ENCODE measurements around the gene BEST1. TPM values are rescaled to one million over a fixed set of nuclear protein-coding genes. Genes with fewer than 3 reads are reported as not detected.
"Not testable (repeated sequence)": the region's sequence is repeated elsewhere in the genome, so short reads cannot be mapped to it uniquely, and the experiment has no call there.

Gene BEST1
- total RNA-seq, 1 donor from 2014 or later: 1.6 TPM

DNA sequence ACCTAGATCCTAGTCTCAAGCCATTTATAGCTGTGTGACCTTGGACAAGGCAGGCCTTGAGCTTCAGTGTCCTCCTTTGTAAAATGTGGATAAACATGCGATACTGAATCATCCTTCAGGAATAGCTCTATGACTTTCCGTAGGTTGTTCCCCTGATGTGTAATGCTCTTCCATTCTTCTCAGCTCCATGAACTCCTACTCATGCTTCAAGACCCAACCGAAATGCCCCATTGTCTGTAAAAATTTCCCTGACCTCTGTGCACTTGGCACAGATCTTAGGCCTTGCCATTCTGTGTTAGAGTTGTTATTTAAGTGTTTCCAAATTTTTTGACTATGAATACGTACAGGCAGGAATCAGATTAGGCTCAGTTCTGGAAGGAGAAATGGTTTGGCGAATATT is 3.3 kb upstream of the BEST1 start:
- DNase-seq (ENCODE audit: low spot score in 2 of 2): no peak

GRCh38 chr11:61947486-61948210 is 2.5 kb upstream of the BEST1 start:
- DNase-seq (ENCODE audit: low spot score in 2 of 2) (peak; percentile 67 to 81), FAIRE-seq (no peak)

More for the DNA sequence above, 3.3 kb upstream of the BEST1 start:
- no peak for FAIRE-seq

DNA sequence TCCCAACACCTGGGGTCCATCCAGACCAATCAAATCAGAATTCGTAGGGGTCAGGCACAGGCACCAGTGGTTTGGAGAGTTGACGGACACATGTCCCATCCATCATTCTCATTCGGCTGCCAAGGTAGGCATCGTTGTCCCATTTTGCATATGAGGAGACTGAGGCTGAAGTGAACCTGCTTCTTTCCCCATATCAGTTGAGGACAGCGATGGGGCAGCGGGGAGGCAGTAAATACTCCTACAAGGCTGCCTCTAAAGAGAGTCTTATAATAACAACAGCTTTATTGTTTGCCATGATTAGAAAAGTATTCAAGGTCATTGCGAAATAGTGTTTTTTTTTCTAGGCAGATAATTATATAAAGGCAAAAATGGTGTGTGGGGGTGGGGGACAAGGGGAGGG is 1.6 kb upstream of the BEST1 start:
- DNase-seq (ENCODE audit: low spot score in 2 of 2): no peak
- no peak for FAIRE-seq

GRCh38 chr11:61949169-61950034 is 749 bp upstream of the BEST1 start:
- FAIRE-seq (peak; percentile 19), DNase-seq (ENCODE audit: low spot score in 2 of 2) (peak; percentile 84 to 85)

- FAIRE-seq (no peak), DNase-seq (ENCODE audit: low spot score in 2 of 2) (no peak)
Observed at GRCh38 chr11:61951484-61952135, 1.5 kb downstream of the BEST1 start.

GRCh38 chr11:61952882-61953281 is 2.7 kb downstream of the BEST1 start:
- FAIRE-seq (no peak), DNase-seq (ENCODE audit: low spot score in 2 of 2) (no peak)

DNA sequence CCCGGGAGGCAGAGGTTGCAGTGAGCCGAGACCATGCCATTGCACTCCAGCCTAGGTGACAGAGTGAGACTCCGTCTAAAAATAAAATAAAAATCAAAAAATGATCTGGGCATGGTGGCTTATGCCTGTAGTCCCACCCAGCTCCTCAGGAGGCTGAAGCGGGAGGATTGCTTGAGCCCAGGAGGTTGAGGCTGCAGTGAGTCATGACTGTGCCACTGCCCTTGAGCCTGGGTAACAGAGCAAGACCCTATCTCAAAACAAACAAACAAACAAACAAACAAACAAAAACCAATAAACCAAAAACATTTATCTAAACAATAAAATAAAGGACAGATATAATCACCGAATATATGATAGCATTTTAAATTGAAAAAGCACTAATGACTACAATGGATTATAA is 3.5 kb downstream of the BEST1 start:
- FAIRE-seq; DNase-seq (ENCODE audit: low spot score in 2 of 2): not testable (repeated sequence)

DNA sequence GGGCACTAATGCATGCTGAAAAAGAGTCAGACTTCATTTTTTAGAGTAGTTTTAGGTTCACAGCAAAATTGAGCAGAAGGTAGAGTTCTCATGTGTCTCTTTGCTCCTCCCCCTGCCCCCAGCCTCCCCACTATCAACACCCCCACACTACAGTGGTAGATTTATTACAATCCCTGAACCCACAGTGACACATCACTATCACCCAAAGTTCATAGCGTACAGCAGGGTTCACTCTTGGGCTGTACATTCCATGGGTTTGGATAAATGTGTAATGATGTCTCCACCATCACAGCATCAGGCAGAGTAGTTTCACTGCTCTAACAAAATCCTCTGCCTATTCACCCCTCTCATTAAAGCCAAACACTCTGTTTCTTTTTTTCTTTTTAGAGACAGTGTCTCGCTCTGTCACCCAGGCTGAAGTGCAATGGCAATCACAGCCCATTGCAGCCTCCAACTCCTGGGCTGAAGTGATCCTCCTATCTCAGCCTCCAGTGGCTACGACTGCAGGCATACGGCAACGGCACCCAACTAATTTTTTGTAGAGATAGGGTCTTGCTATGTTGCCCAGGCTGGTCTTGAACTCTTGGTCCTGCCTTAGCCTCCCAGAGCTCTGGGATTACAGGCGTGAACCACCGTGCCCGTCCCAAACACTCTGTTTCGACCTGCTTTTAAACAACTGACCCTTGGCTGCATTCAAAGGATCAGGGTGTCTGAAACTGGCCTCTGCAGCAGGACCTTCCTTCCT is 4.1 kb downstream of the BEST1 start:
- FAIRE-seq (no peak), DNase-seq (ENCODE audit: low spot score in 2 of 2) (no peak)

DNA sequence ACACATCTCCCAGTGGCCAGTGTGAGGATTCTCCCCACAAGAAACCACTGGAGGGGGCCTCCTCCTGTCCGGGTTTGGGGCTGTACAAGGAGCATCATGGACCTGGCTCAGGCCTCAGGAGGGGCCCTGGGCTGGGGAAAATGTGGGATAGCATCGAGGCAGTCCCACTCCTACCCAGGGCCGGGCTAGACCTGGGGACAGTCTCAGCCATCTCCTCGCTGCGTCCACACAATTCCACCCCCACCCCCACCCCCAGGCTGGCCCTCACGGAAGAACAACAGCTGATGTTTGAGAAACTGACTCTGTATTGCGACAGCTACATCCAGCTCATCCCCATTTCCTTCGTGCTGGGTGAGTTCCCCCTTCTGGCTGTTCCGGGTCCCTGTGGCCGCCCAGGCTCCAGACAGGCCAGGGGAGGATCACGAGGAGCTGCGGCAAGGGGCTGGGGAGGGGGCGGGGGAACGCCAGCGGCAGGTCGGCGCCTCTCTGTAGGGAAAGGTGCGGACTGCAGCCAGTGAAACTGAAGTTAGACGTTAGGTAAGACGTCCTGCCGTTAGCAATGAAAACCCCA is 4.8 kb downstream of the BEST1 start:
- DNase-seq (ENCODE audit: low spot score in 2 of 2): peak; percentile 73 to 80
- no peak for FAIRE-seq

DNA sequence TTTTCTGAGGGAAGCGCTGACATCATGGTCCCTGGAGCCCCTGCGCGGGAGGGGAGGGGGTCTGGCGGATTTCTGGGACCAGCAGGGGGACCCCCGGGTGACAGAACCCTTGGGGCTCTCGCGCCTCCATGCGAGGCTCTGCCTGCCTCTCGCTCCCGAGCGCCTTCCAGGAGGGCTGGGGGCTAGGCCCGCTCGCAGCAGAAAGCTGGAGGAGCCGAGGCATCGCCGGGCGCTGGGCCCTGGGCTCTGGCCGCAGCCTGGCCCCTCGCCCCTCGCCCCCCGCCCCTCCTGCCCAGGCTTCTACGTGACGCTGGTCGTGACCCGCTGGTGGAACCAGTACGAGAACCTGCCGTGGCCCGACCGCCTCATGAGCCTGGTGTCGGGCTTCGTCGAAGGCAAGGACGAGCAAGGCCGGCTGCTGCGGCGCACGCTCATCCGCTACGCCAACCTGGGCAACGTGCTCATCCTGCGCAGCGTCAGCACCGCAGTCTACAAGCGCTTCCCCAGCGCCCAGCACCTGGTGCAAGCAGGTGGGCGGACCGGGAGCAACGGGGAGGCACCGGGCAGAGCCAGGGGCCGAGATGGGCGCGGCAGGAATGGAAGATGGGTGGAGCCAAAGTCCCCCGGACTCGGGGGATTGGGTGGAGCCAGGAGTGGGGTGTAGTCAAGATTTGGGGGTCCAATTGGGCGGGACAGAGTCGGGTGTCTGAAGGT is 5.4 kb downstream of the BEST1 start:
- FAIRE-seq: no peak
- no peak for DNase-seq (ENCODE audit: low spot score in 2 of 2)

GRCh38 chr11:61956191-61957020 is 6.3 kb downstream of the BEST1 start:
- FAIRE-seq (no peak), DNase-seq (ENCODE audit: low spot score in 2 of 2) (no peak)

DNA sequence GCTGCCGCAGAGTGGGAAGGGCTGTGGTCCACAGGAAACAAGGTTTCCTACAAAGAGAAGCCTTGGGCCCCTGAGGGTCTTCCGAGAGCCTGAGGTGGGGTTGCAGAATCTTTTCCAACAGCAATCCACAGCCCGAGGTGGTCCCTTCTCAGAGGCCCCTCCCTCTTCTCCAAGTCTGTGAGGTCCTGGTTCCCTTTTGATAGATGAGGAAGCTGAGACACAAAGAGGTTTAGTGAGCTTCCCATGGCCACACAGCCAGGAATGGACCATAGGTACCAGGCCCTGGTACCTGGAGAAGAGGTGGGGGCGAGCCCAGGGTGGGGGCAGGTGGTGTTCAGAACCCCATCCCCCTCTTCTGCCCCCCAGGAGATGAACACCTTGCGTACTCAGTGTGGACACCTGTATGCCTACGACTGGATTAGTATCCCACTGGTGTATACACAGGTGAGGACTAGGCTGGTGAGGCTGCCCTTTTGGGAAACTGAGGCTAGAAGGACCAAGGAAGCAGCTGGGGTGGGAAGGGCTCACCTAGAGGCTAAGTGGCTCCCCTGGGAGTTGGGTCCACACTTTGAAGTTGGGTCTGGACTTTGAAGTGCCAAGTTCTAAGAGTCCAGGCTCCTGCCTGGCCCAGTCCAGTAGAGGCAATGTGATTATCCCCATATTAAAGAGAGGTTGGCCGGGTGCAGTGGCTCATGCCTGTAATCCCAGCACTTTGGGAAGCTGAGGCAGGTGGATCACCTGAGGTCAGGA is 7.0 kb downstream of the BEST1 start:
- DNase-seq (ENCODE audit: low spot score in 2 of 2) (no peak), FAIRE-seq (no peak)

DNA sequence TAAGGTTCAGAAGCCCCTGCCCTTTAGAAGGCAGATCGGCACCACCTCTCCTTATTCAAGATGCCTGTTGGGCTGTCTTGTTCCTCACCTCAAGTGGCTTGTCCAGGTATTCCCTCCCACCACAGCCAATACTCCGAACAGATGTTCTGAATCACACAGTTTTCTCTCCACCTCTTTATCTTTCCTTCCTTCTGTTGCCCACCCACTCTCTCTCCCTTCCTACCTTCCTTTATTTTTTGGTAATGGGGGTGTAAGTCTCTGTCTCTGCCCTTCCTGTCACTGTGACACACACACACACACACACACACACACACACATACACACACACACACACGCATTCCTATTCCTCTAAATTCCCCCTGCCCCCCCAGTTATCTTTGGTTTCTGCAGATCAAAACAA is 8.4 kb downstream of the BEST1 start:
- DNase-seq (ENCODE audit: low spot score in 2 of 2) (no peak), FAIRE-seq (no peak)

- DNase-seq (ENCODE audit: low spot score in 2 of 2) (no peak), FAIRE-seq (no peak)
Observed at GRCh38 chr11:61959114-61959513, 9.0 kb downstream of the BEST1 start.

GRCh38 chr11:61959678-61960077 is 9.5 kb downstream of the BEST1 start:
- FAIRE-seq (no peak), DNase-seq (ENCODE audit: low spot score in 2 of 2) (no peak)

DNA sequence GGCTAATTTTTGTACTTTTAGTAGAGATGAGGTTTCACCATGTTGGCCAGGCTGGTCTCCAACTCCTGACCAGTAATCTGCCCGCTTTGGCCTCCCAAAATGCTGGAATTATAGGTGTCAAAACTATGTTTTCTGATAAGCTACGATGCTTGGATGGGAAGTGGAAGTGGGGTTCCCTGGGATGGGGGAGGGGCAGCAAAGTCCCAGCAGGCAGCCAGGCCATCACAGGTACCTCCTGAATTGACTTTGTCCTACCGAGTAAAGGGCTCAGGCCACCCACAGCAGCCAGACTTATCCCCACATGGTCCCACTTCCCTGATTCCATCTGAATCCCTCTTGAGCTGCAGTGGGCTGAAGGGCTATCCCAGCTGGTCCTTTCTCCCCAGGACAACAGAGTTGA is 10.4 kb downstream of the BEST1 start:
- no peak for DNase-seq (ENCODE audit: low spot score in 2 of 2)
- no peak for FAIRE-seq

DNA sequence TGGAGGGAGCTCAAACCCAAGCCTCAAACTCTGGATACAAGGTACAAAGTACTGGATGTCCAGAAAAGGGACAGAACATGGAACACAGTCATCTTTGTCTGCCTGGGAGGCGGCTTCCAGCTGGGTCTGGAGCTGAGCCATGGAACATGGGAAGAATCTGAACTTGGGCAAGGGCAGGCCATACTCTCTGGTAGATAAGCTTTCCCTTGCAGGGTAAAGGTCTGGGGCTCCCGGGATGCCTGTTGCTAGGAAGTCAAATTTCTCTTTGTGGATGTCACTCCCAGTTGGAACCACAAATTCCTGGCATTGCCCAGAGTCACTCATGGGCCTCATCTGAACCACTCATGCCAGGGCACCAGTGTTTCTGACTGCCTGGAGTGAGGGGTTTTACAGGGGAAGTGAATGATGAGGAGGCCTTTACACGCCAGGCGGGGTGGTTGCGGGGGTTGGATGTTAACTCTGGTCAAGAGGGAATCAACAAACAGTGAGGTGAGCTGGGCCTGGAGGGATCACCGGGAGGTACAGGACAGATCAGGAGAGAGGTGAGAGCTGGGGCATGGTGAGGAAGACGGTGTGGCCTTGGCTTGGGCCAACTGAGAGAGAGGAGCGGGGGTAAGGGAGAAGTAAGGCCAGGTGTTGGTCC is 11.5 kb downstream of the BEST1 start:
- FAIRE-seq (no peak), DNase-seq (ENCODE audit: low spot score in 2 of 2) (peak in 1 of 2 donors; percentile 69)
